Neural progenitor cell (in vitro differentiated cells): ENCODE data around the gene ZNF319. TPM values are rescaled to one million over a fixed set of nuclear protein-coding genes. Genes with fewer than 3 reads are reported as not detected.
A peak's percentile ranks its signal among the peaks of the same experiment; 100 is the strongest.

ENCODE experiments used
- DNase-seq: peaks from one replicate; pipeline ENCODE4 v3.0.0-alpha.2; 2016; ENCODE audit warnings: low spot score
- H2AFZ ChIP-seq: fragments of 200-600 bp; sonication (generic); replicated peaks from 2 replicates; pipeline ENCODE4 v1.6.1; 2016; ENCODE audit warnings: antibody characterized with exemption
- H3F3A ChIP-seq: fragments of 200-600 bp; sonication (generic); 2 replicates; pipeline ENCODE4 v1.6.1; 2016; ENCODE audit warnings: antibody characterized with exemption, low read depth
- H3K27ac ChIP-seq: fragments of 200-600 bp; sonication (generic); 2 replicates; pipeline ENCODE4 v1.5.1; 2016; ENCODE audit warnings: mild to moderate bottlenecking
- H3K27me3 ChIP-seq: fragments of 200-600 bp; sonication (generic); 2 replicates; pipeline ENCODE4 v1.6.1; 2016; ENCODE audit warnings: mild to moderate bottlenecking, moderate library complexity
- H3K36me3 ChIP-seq: fragments of 200-600 bp; sonication (generic); 2 replicates; pipeline ENCODE4 v1.5.1; 2016
- H3K4me1 ChIP-seq: fragments of 200-600 bp; sonication (generic); 2 replicates; pipeline ENCODE4 v1.6.1; 2016; ENCODE audit warnings: mixed run types
- H3K4me2 ChIP-seq: fragments of 200-600 bp; sonication (generic); 2 replicates; pipeline ENCODE4 v1.6.1; 2016
- H3K4me3 ChIP-seq: fragments of 200-600 bp; sonication (generic); 2 replicates; pipeline ENCODE4 v1.5.1; 2016
- H3K79me2 ChIP-seq: fragments of 200-600 bp; sonication (generic); 2 replicates; pipeline ENCODE4 v1.6.1; 2016; ENCODE audit warnings: low read depth
- H3K9ac ChIP-seq: fragments of 200-600 bp; sonication (generic); 2 replicates; pipeline ENCODE4 v1.6.1; 2016
- H3K9me3 ChIP-seq: fragments of 200-600 bp; sonication (generic); 2 replicates; pipeline ENCODE4 v1.5.1; 2016; ENCODE audit warnings: low read depth
- H4K20me1 ChIP-seq: fragments of 200-600 bp; sonication (generic); 2 replicates; pipeline ENCODE4 v1.6.1; 2016; ENCODE audit warnings: low read depth
- H3K27ac Mint-ChIP-seq: 3 replicates; pipeline ENCODE4 v1.8.0; 2021; ENCODE audit warnings: mixed read lengths
- H3K27me3 Mint-ChIP-seq: 2 replicates; pipeline ENCODE4 v1.8.0; 2022; ENCODE audit warnings: low read depth, mild to moderate bottlenecking, inconsistent platforms, moderate library complexity, mixed read lengths; ENCODE audit not compliant: insufficient read depth
- H3K36me3 Mint-ChIP-seq: 3 replicates; pipeline ENCODE4 v1.8.0; 2021; ENCODE audit warnings: mixed read lengths
- H3K4me1 Mint-ChIP-seq: 3 replicates; pipeline ENCODE4 v1.8.0; 2021; ENCODE audit warnings: mixed read lengths
- H3K4me3 Mint-ChIP-seq: 3 replicates; pipeline ENCODE4 v1.8.0; 2021; ENCODE audit warnings: mild to moderate bottlenecking, moderate library complexity, mixed read lengths
- H3K9me3 Mint-ChIP-seq: 3 replicates; pipeline ENCODE4 v1.8.0; 2020; ENCODE audit warnings: mixed read lengths
- CTCF ChIP-seq: fragments of 200-600 bp; sonication (generic); IDR thresholded peaks from 2 replicates; pipeline ENCODE4 v1.5.1; 2017; ENCODE audit warnings: antibody characterized with exemption, mild to moderate bottlenecking
- EZH2 ChIP-seq: fragments of 200-600 bp; sonication (generic); IDR thresholded peaks from 2 replicates; pipeline ENCODE4 v1.6.1; 2017; ENCODE audit warnings: antibody characterized with exemption, mild to moderate bottlenecking, moderate library complexity
- EZH2phosphoT487 ChIP-seq: fragments of 200-600 bp; sonication (generic); IDR thresholded peaks from 2 replicates; pipeline ENCODE4 v1.6.1; 2017; ENCODE audit warnings: antibody characterized with exemption
- total RNA-seq: library from RNA; depleted of rRNA; stranded (reverse); fragments of >200 nt; gene quantifications from 2 replicates; pipeline ENCODE4 v1.2.3, GENCODE V29; 2015; ENCODE audit warnings: low replicate concordance

The ZNF319 gene
- total RNA-seq, 1 donor from 2014 or later = 1.4 TPM

- Histone ChIP-seq H4K20me1 (peaks cover 26% of the 10 kb centered on the region), H3K4me3 (no peak overlapping the region), H3K4me1 (peaks cover 8% of the 10 kb centered on the region), H3K9me3 (no peaks in the 10 kb centered on the region), H3K4me2 (no peak overlapping the region), H3F3A (peaks cover 20% of the 10 kb centered on the region), H3K79me2 (no peaks in the 10 kb centered on the region), H3K36me3 (no peaks in the 10 kb centered on the region), H2AFZ (no peak overlapping the region), H3K9ac (no peak overlapping the region), H3K27ac (no peak overlapping the region), H3K27me3 (no peaks in the 10 kb centered on the region)
- no peak for DNase-seq
- no peak for TF ChIP-seq EZH2
- TF ChIP-seq EZH2phosphoT487 = no peak
- no peak for TF ChIP-seq CTCF
- Mint-ChIP-seq H3K4me3 (peak overlapping the region; percentile 68), H3K27ac (no peak overlapping the region), H3K36me3 (peaks cover 6% of the 10 kb centered on the region), H3K4me1 (peaks cover 28% of the 10 kb centered on the region), H3K9me3 (no peaks in the 10 kb centered on the region), H3K27me3 (peaks cover 5% of the 10 kb centered on the region)
These were observed 2.8 kb downstream of the ZNF319 start for GRCh38 chr16:57997528-57998265.

- H3K27me3 ChIP-seq = no peaks in the 10 kb centered on the region
- no peak overlapping the region for H2AFZ ChIP-seq
- Mint-ChIP-seq H3K9me3 (no peaks in the 10 kb centered on the region), H3K27ac (no peak overlapping the region), H3K4me3 (no peak overlapping the region), H3K27me3 (peaks cover 7% of the 10 kb centered on the region), H3K4me1 (peaks cover 26% of the 10 kb centered on the region), H3K36me3 (peaks cover 3% of the 10 kb centered on the region)
- peaks cover 8% of the 10 kb centered on the region for H3K4me1 ChIP-seq
- H3K9ac ChIP-seq = no peak overlapping the region
- TF ChIP-seq EZH2phosphoT487 (no peak), EZH2 (no peak), CTCF (no peak)
- peaks cover 17% of the 10 kb centered on the region for H3F3A ChIP-seq
- no peak overlapping the region for H3K4me2 ChIP-seq
- DNase-seq = no peak
- H3K9me3 ChIP-seq = no peaks in the 10 kb centered on the region
- no peak overlapping the region for H3K4me3 ChIP-seq
- H3K79me2 ChIP-seq = no peaks in the 10 kb centered on the region
- H3K36me3 ChIP-seq = no peaks in the 10 kb centered on the region
- peaks cover 26% of the 10 kb centered on the region for H4K20me1 ChIP-seq
- H3K27ac ChIP-seq = no peak overlapping the region
These were observed 3.3 kb downstream of the ZNF319 start for GRCh38 chr16:57997176-57997527.

DNA sequence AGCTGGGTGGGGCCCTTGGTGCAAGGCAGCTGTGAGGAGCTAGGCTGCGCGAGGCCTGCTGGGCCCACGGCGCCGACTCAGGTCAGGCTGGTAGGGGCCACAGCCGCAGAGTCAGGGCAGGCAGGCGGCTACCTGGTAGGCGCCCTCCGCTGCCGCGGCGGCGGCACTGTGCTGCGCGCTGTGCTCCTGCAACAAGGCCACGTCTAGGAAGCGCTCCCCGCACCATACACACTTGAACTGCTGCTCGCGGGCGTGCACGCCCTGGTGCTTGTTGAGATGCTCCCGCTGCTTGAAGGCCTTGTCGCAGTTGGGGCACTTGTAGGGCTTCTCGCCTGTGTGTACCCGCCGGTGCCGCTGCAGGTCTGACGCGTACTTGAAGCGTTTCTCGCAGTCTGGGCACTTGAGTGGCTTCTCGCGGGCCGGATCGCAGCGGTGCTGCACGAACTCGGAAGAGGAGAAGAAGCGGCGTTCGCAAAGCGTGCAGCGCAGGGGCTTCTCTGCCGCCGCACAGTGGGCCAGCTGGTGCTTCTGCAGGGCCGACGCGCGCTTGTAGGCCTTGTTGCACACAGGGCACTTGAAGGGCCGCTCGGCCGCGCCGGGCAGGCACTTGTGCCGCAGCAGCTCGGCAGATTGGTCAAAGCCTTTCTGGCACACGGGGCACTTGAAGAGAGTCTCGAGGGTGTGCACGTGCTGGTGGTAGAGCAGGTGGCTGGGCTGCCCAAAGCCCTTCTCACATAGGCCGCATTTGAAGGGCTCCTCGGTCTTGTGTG is 3.9 kb downstream of the ZNF319 start:
- H3K4me1 Mint-ChIP-seq = peaks cover 20% of the 10 kb centered on the region
- Histone ChIP-seq H2AFZ (no peak overlapping the region), H3K9ac (no peak overlapping the region), H3K4me1 (peaks cover 8% of the 10 kb centered on the region), H3K27me3 (no peaks in the 10 kb centered on the region), H3K4me2 (no peak overlapping the region), H3K79me2 (no peaks in the 10 kb centered on the region), H3K27ac (no peak overlapping the region), H3K4me3 (no peak overlapping the region), H3F3A (peaks cover 14% of the 10 kb centered on the region), H3K9me3 (no peaks in the 10 kb centered on the region), H4K20me1 (peaks cover 26% of the 10 kb centered on the region), H3K36me3 (no peaks in the 10 kb centered on the region)
- no peak for TF ChIP-seq CTCF
- TF ChIP-seq EZH2 = no peak
- no peak for TF ChIP-seq EZH2phosphoT487
- H3K9me3 Mint-ChIP-seq = no peaks in the 10 kb centered on the region
- H3K27ac Mint-ChIP-seq = no peak overlapping the region
- no peak for DNase-seq
- H3K36me3 Mint-ChIP-seq = peaks cover 3% of the 10 kb centered on the region
- H3K27me3 Mint-ChIP-seq = peaks cover 5% of the 10 kb centered on the region
- H3K4me3 Mint-ChIP-seq = no peak overlapping the region
